Epidermal melanocyte (primary cell): ENCODE data around the gene SP140.

Experiments
- DNase-seq: peaks from one replicate; pipeline ENCODE4 v3.0.0; 2011; ENCODE audit warnings: low spot score; ENCODE audit not compliant: insufficient read length

Gene SP140

GRCh38 chr2:230362030-230362691 is 136.6 kb downstream of the SP140 start:
- DNase-seq = no peak
